Karpas-422 (cell line): ENCODE data around the gene MAPKAPK2. TPM values are rescaled to one million over a fixed set of nuclear protein-coding genes. Genes with fewer than 3 reads are reported as not detected.
"Not testable (repeated sequence)": the region's sequence is repeated elsewhere in the genome, so short reads cannot be mapped to it uniquely, and the experiment has no call there.

ENCODE experiments used
- DNase-seq: peaks from one replicate; pipeline ENCODE4 v3.0.0-alpha.2; 2015
- H2AFZ ChIP-seq: fragments of 200-600 bp; sonication (generic); 2 replicates; pipeline ENCODE4 v1.6.1; 2014; ENCODE audit warnings: antibody characterized with exemption, low read length, mixed read lengths
- H3K27ac ChIP-seq: fragments of 200-600 bp; sonication (generic); 2 replicates; pipeline ENCODE4 v1.5.1; 2014; ENCODE audit warnings: mild to moderate bottlenecking, low read length, moderate library complexity
- H3K27me3 ChIP-seq: fragments of 200-600 bp; sonication (generic); 2 replicates; pipeline ENCODE4 v1.6.1; 2014; ENCODE audit warnings: low read length, mixed read lengths
- H3K36me3 ChIP-seq: fragments of 200-600 bp; sonication (generic); 2 replicates; pipeline ENCODE4 v1.6.1; 2014; ENCODE audit warnings: low read length, mixed read lengths; ENCODE audit not compliant: insufficient read depth
- H3K4me1 ChIP-seq: fragments of 200-600 bp; sonication (generic); 2 replicates; pipeline ENCODE4 v1.6.1; 2014; ENCODE audit warnings: mild to moderate bottlenecking, low read length, mixed read lengths
- H3K4me2 ChIP-seq: fragments of 200-600 bp; sonication (generic); 2 replicates; pipeline ENCODE4 v1.6.1; 2014; ENCODE audit warnings: low read length, low read depth, mild to moderate bottlenecking; ENCODE audit not compliant: poor library complexity, severe bottlenecking
- H3K4me3 ChIP-seq: fragments of 200-600 bp; sonication (generic); 2 replicates; pipeline ENCODE4 v1.5.1; 2014; ENCODE audit warnings: mild to moderate bottlenecking, antibody characterized with exemption, low read length, mixed read lengths
- H3K79me2 ChIP-seq: fragments of 200-600 bp; sonication (generic); 2 replicates; pipeline ENCODE4 v1.6.1; 2014; ENCODE audit warnings: mild to moderate bottlenecking, low read length, mixed read lengths
- H3K9ac ChIP-seq: fragments of 200-600 bp; sonication (generic); 2 replicates; pipeline ENCODE4 v1.6.0; 2014; ENCODE audit warnings: low read length
- H3K9me2 ChIP-seq: fragments of 200-600 bp; sonication (generic), shearing (Covaris generic); replicated peaks from 2 replicates; pipeline ENCODE4 v1.6.0; 2014; ENCODE audit warnings: mild to moderate bottlenecking, low read length, moderate library complexity; ENCODE audit not compliant: insufficient read depth
- H3K9me3 ChIP-seq: fragments of 300-700, 200-600 bp; sonication (generic); 2 replicates; pipeline ENCODE4 v1.6.1; 2014; ENCODE audit warnings: low read length, mixed read lengths
- H4K20me1 ChIP-seq: fragments of 200-600 bp; sonication (generic); 2 replicates; pipeline ENCODE4 v1.6.1; 2014; ENCODE audit warnings: mild to moderate bottlenecking, antibody characterized with exemption, low read length, low read depth; ENCODE audit not compliant: insufficient read depth
- total RNA-seq: library from RNA; depleted of rRNA; stranded (reverse); fragments of >200 nt; shearing (Covaris generic); gene quantifications from 2 replicates; pipeline ENCODE4 v1.2.3, GENCODE V29; 2014; ENCODE audit warnings: low replicate concordance; rRNA removed

MAPKAPK2 gene
- total RNA-seq = 19.8 and 25.1 TPM in 2 replicates

GRCh38 chr1:206684478-206685333 lies at the start of gene MAPKAPK2:
Gene MAPKAPK2 (plus strand): TSS chr1:206684905. CDS start chr1:206685230, 325 bp downstream.
- peak; percentile 88 for DNase-seq
- peaks cover 27% of the 10 kb centered on the region for H4K20me1 ChIP-seq
- no peak within 1 kb of the TSS for H3K27ac ChIP-seq

GRCh38 chr1:206635080-206635977 lies 49.4 kb upstream of the MAPKAPK2 start, which contains the start of gene DYRK3:
Gene DYRK3 (plus strand): TSS chr1:206635536. CDS start chr1:206635704, 168 bp downstream.
- peak within 1 kb of the TSS; percentile 75 for H3K9ac ChIP-seq
- H3K36me3 ChIP-seq = no peaks in the 10 kb centered on the region
- H3K9me3 ChIP-seq = no peaks in the 10 kb centered on the region
- DNase-seq = peak; percentile 94
- H2AFZ ChIP-seq = peak within 1 kb of the TSS; percentile 95
- peak within 1 kb of the TSS; percentile 75 for H3K4me3 ChIP-seq
- H3K4me2 ChIP-seq = peak within 1 kb of the TSS; percentile 80
- H3K4me1 ChIP-seq = peaks cover 29% of the 10 kb centered on the region
- no peaks in the 10 kb centered on the region for H4K20me1 ChIP-seq
- H3K27me3 ChIP-seq = no peaks in the 10 kb centered on the region
- no peaks in the 10 kb centered on the region for H3K79me2 ChIP-seq
- H3K27ac ChIP-seq = no peak within 1 kb of the TSS
- H3K9me2 ChIP-seq = no peaks in the 10 kb centered on the region

More at GRCh38 chr1:206684478-206685333, at the start of gene MAPKAPK2:
- no peaks in the 10 kb centered on the region for H3K79me2 ChIP-seq
- no peaks in the 10 kb centered on the region for H3K27me3 ChIP-seq
- H3K9me3 ChIP-seq = no peaks in the 10 kb centered on the region
- 0 out of 2 replicates have a peak within 1 kb of the TSS, but pooled peaks have one; percentile 53 for H2AFZ ChIP-seq
- no peaks in the 10 kb centered on the region for H3K9me2 ChIP-seq
- H3K4me1 ChIP-seq = peaks cover 61% of the 10 kb centered on the region
- no peaks in the 10 kb centered on the region for H3K36me3 ChIP-seq
- peak within 1 kb of the TSS; percentile 99 for H3K4me2 ChIP-seq
- peak within 1 kb of the TSS; percentile 77 for H3K9ac ChIP-seq
- peak within 1 kb of the TSS; percentile 89 for H3K4me3 ChIP-seq

GRCh38 chr1:206635978-206636345 lies 48.7 kb upstream of the MAPKAPK2 start:
- Histone ChIP-seq H3K9me2 (no peaks in the 10 kb centered on the region), H3K4me2 (peak overlapping the region; percentile 80), H3K79me2 (no peaks in the 10 kb centered on the region), H4K20me1 (no peaks in the 10 kb centered on the region), H3K9ac (peak overlapping the region; percentile 75), H3K9me3 (no peaks in the 10 kb centered on the region), H3K36me3 (no peaks in the 10 kb centered on the region), H2AFZ (peak overlapping the region; percentile 95), H3K27ac (no peak overlapping the region), H3K4me1 (peaks cover 29% of the 10 kb centered on the region), H3K4me3 (peak overlapping the region; percentile 75), H3K27me3 (no peaks in the 10 kb centered on the region)
- DNase-seq = no peak

- no peak overlapping the region for H3K9ac ChIP-seq
- no peak overlapping the region for H3K4me2 ChIP-seq
- no peaks in the 10 kb centered on the region for H4K20me1 ChIP-seq
- H3K4me3 ChIP-seq = no peak overlapping the region
- no peaks in the 10 kb centered on the region for H3K9me2 ChIP-seq
- peaks cover 29% of the 10 kb centered on the region for H3K4me1 ChIP-seq
- H3K79me2 ChIP-seq = no peaks in the 10 kb centered on the region
- no peaks in the 10 kb centered on the region for H3K36me3 ChIP-seq
- no peaks in the 10 kb centered on the region for H3K27me3 ChIP-seq
- no peak overlapping the region for H3K27ac ChIP-seq
- H3K9me3 ChIP-seq = no peaks in the 10 kb centered on the region
- no peak for DNase-seq
- H2AFZ ChIP-seq = no peak overlapping the region
These were observed 48.0 kb upstream of the MAPKAPK2 start for GRCh38 chr1:206636671-206637070.

GRCh38 chr1:206637605-206638004 lies 47.1 kb upstream of the MAPKAPK2 start:
- no peaks in the 10 kb centered on the region for H3K79me2 ChIP-seq
- H3K9ac ChIP-seq = no peak overlapping the region
- H3K4me1 ChIP-seq = peaks cover 29% of the 10 kb centered on the region
- no peaks in the 10 kb centered on the region for H3K9me3 ChIP-seq
- no peak overlapping the region for H3K27ac ChIP-seq
- H3K27me3 ChIP-seq = no peaks in the 10 kb centered on the region
- no peaks in the 10 kb centered on the region for H3K9me2 ChIP-seq
- no peak overlapping the region for H2AFZ ChIP-seq
- no peak overlapping the region for H3K4me3 ChIP-seq
- no peak overlapping the region for H3K4me2 ChIP-seq
- DNase-seq = no peak
- H3K36me3 ChIP-seq = no peaks in the 10 kb centered on the region
- H4K20me1 ChIP-seq = no peaks in the 10 kb centered on the region

- H3K4me2 ChIP-seq, H2AFZ ChIP-seq, H3K4me3 ChIP-seq, H3K9me2 ChIP-seq, H3K36me3 ChIP-seq, H3K27ac ChIP-seq, H3K9me3 ChIP-seq, H3K9ac ChIP-seq, H3K27me3 ChIP-seq, DNase-seq, H3K79me2 ChIP-seq, H4K20me1 ChIP-seq, H3K4me1 ChIP-seq: not testable (repeated sequence)
These were observed 42.6 kb upstream of the MAPKAPK2 start for GRCh38 chr1:206642074-206642473.

GRCh38 chr1:206643118-206643698 lies 41.5 kb upstream of the MAPKAPK2 start:
- Histone ChIP-seq H3K27ac (no peak overlapping the region), H2AFZ (no peak overlapping the region)

More at GRCh38 chr1:206643118-206643698, 41.5 kb upstream of the MAPKAPK2 start:
- Histone ChIP-seq H3K79me2 (no peaks in the 10 kb centered on the region), H4K20me1 (no peaks in the 10 kb centered on the region), H3K4me3 (no peak overlapping the region), H3K36me3 (no peaks in the 10 kb centered on the region), H3K9ac (no peak overlapping the region), H3K9me2 (no peaks in the 10 kb centered on the region), H3K9me3 (no peaks in the 10 kb centered on the region), H3K4me1 (no peaks in the 10 kb centered on the region), H3K27me3 (no peaks in the 10 kb centered on the region), H3K4me2 (no peak overlapping the region)
- DNase-seq = no peak
